Caco-2 (cell line): ENCODE results near the gene CYGB. TPM values are rescaled to one million over a fixed set of nuclear protein-coding genes. Genes with fewer than 3 reads are reported as not detected.
A peak's percentile ranks its signal among the peaks of the same experiment; 100 is the strongest.
"Not testable (repeated sequence)": the region's sequence is repeated elsewhere in the genome, so short reads cannot be mapped to it uniquely, and the experiment has no call there.

Experiments used
- BruUV-seq: library from RNA; stranded (reverse); fragments of 400-500 nt; replicated peaks from 2 replicates; lab custom pipeline; 2021; lab: Mats Ljungman, UMichigan
- CTCF ChIA-PET: fragments of 300-600 bp; sonication (Branson Sonifier 250); formaldehyde crosslinking; loops from one replicate; lab custom pipeline; 2022; ENCODE audit warnings: antibody characterized with exemption; lab: Charles Lee
- POLR2A ChIA-PET: fragments of 300-600 bp; sonication (Branson Sonifier 250); formaldehyde crosslinking; loops from one replicate; lab custom pipeline; 2022; ENCODE audit warnings: antibody characterized with exemption; lab: Charles Lee
- DNase-seq, 2 experiments: peaks; one replicate each; pipeline versions ENCODE4 v3.0.0 to v3.0.0-alpha.2; 2020 to 2022
- H3K27me3 ChIP-seq: replicated peaks from 2 replicates; pipeline ENCODE4 v1.6.0; 2011; ENCODE audit warnings: low read length; ENCODE audit not compliant: control insufficient read depth, insufficient read depth
- H3K36me3 ChIP-seq: 2 replicates; pipeline ENCODE4 v1.5.1; 2011; ENCODE audit warnings: low read length; ENCODE audit not compliant: control insufficient read depth, insufficient read depth
- H3K4me1 ChIP-seq: fragments of 250-450 bp; sonication (Bioruptor Pico); 2 replicates; pipeline ENCODE4 v1.5.1; 2020; ENCODE audit warnings: mild to moderate bottlenecking
- H3K4me3 ChIP-seq: 2 replicates; pipeline ENCODE4 v1.5.1; 2011; ENCODE audit warnings: low read depth, mild to moderate bottlenecking, control low read depth, low read length
- H3K9me3 ChIP-seq: fragments of 250-450 bp; sonication (Bioruptor Pico); 2 replicates; pipeline ENCODE4 v1.5.1; 2020; ENCODE audit warnings: mild to moderate bottlenecking, moderate library complexity
- H3K27ac Mint-ChIP-seq: one replicate; pipeline ENCODE4 v1.8.0; 2022; ENCODE audit warnings: mixed read lengths; ENCODE audit not compliant: unreplicated experiment
- H3K27me3 Mint-ChIP-seq: one replicate; pipeline ENCODE4 v1.8.0; 2022; ENCODE audit warnings: mixed read lengths; ENCODE audit not compliant: insufficient read depth, unreplicated experiment
- H3K36me3 Mint-ChIP-seq: one replicate; pipeline ENCODE4 v1.8.0; 2022; ENCODE audit warnings: mild to moderate bottlenecking, mixed read lengths; ENCODE audit not compliant: insufficient read depth, unreplicated experiment
- H3K4me1 Mint-ChIP-seq: one replicate; pipeline ENCODE4 v1.8.0; 2022; ENCODE audit warnings: low read depth, mixed read lengths; ENCODE audit not compliant: unreplicated experiment
- H3K4me3 Mint-ChIP-seq: one replicate; pipeline ENCODE4 v1.8.0; 2022; ENCODE audit warnings: mild to moderate bottlenecking, moderate library complexity, mixed read lengths; ENCODE audit not compliant: unreplicated experiment
- H3K9me3 Mint-ChIP-seq: one replicate; pipeline ENCODE4 v1.8.0; 2022; ENCODE audit warnings: mixed read lengths; ENCODE audit not compliant: unreplicated experiment
- intact Hi-C: fragments of 100-400 bp; cut with micrococcal nuclease; formaldehyde crosslinking; loops from one replicate; pipeline ENCODE4 v1.10.0; 2022; ENCODE audit not compliant: unreplicated experiment
- total RNA-seq: library from RNA; stranded (reverse); gene quantifications from 2 replicates; pipeline ENCODE4 v1.2.3, GENCODE V29; 2022
- TF ChIP-seq, protein P1 (sequence below), 2 experiments: fragments of 200-600 bp in 1 of 2; IDR thresholded peaks; 1 replicate in 1 of 2; 2 replicates in 1 of 2; pipeline versions ENCODE4 v1.5.1 to v1.8.0; 2011 to 2022; ENCODE audit warnings: antibody characterized with exemption in 1 of 2, control low read depth in 1 of 2, inconsistent platforms in 1 of 2, low read depth in 1 of 2, low read length in 1 of 2, mild to moderate bottlenecking in 1 of 2, moderate library complexity in 1 of 2; ENCODE audit not compliant: insufficient read depth in 1 of 2, severe bottlenecking in 1 of 2, unreplicated experiment in 1 of 2

The CYGB gene
- total RNA-seq, 1 experiment from 2014 or later, result 0.32 TPM

DNA sequence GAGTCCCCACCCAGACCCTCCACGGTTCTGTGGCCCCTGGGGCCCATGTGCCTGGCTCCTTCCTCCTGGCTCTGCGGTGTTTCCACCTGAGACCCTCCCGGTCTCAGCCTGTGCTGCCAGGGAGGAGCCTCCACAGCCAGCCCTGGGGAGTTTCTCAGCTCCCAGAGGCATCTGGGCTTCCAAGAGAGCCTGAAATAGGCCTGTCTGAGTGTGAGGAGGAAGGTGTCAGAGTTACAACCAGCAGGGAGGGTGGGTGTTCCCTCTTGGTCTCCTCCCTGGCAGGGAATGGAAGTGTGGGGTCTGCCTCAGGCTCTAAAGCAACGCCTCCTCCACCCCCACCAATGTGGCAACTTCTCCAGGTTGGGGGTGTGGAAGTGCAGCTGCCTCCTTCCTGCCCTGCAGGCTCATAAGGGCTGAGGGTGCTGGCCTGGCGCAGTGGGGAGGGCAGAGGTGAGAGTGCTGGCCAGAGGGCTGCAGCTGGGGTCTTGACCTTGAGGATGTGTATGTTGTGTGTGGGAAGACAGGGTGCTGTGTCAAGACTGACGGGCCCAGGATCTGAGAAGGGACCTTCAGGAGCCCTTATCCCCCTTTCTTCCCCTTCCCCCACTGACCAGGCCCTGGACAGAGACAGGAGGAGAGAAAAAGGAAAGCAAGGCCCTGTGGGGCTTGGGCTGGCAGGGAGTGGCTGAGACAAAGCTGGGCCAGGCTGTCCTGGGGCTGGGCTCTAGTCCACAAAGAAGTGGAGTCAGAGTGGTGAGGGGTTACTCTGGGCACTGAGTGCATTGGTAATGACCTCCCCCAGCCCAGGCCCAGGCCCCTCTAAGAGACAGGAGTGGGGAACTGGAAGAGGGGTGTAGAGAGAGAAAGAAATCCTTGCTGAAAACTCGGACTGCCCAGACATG, 2.4 kb downstream of the CYGB start:
- BruUV-seq, result no TSS peak
- Histone ChIP-seq H3K36me3 (no peaks in the 10 kb centered on the region), H3K4me1 (peaks cover 10% of the 10 kb centered on the region), H3K9me3 (no peaks in the 10 kb centered on the region), H3K27me3 (no peaks in the 10 kb centered on the region), H3K4me3 (no peak overlapping the region)
- Mint-ChIP-seq H3K4me1 (peaks cover 15% of the 10 kb centered on the region), H3K4me3 (no peak overlapping the region), H3K27ac (no peak overlapping the region), H3K27me3 (no peaks in the 10 kb centered on the region), H3K36me3 (no peaks in the 10 kb centered on the region), H3K9me3 (no peaks in the 10 kb centered on the region)
- ChIA-PET POLR2A (no interaction called here), CTCF (interaction anchor here (0.8 kb wide), 1 partner anchor 12 kb away, joined by 3 read pairs; no protein-coding TSS in a partner anchor)
- DNase-seq, result no peak
- TF ChIP-seq, protein P1, sequence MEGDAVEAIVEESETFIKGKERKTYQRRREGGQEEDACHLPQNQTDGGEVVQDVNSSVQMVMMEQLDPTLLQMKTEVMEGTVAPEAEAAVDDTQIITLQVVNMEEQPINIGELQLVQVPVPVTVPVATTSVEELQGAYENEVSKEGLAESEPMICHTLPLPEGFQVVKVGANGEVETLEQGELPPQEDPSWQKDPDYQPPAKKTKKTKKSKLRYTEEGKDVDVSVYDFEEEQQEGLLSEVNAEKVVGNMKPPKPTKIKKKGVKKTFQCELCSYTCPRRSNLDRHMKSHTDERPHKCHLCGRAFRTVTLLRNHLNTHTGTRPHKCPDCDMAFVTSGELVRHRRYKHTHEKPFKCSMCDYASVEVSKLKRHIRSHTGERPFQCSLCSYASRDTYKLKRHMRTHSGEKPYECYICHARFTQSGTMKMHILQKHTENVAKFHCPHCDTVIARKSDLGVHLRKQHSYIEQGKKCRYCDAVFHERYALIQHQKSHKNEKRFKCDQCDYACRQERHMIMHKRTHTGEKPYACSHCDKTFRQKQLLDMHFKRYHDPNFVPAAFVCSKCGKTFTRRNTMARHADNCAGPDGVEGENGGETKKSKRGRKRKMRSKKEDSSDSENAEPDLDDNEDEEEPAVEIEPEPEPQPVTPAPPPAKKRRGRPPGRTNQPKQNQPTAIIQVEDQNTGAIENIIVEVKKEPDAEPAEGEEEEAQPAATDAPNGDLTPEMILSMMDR (IDR thresholded peaks at IDR 0.05; ENCODE audit: insufficient read depth in 1 of 2, low read depth in 1 of 2, low read length in 1 of 2, severe bottlenecking in 1 of 2, unreplicated experiment in 1 of 2), result no peak
- intact Hi-C loops, result no loop called here

DNA sequence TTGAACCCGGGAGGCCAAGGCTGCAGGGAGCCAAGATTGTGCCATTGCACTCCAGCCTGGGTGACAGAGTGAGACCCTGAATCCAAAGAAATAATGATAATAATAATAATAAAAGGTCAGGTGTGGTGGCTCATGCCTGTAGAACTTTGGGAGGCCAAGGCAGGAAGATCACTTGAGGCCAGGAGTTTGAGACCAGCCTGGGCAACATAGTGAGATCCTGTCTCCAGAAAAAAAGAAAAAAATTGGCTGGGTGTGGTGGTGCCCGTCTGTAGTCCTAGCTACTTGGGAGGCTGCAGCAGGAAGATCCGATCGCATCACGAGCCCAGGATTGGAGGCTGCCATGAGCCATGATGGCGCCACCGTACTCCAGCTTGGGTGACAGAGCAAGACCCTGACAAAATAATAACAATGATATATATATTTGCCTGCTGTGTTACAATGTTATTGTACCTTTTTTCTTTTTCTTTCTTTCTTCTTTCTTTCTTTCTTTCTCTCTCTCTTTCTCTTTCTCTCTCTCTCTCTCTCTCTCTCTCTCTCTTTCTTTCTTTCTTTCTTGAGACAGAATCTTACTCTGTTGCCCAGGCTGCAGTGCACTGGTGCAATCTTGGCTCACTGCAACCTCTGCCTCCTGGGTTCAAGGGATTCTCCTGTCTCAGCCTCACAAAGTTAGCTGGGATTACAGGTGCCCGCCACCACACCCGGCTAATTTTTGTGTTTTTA, 3.7 kb downstream of the CYGB start:
- H3K27ac Mint-ChIP-seq, H3K36me3 ChIP-seq, H3K36me3 Mint-ChIP-seq, H3K4me3 ChIP-seq, CTCF ChIA-PET, BruUV-seq, intact Hi-C loops, H3K27me3 ChIP-seq, H3K27me3 Mint-ChIP-seq, H3K9me3 ChIP-seq, H3K4me3 Mint-ChIP-seq, H3K9me3 Mint-ChIP-seq, DNase-seq: not testable (repeated sequence)
- peaks cover 15% of the 10 kb centered on the region for H3K4me1 Mint-ChIP-seq
- POLR2A ChIA-PET, result interaction anchor here (0.6 kb wide), 1 partner anchor 569 kb away, joined by 5 read pairs; no protein-coding TSS in a partner anchor
- H3K4me1 ChIP-seq, result peaks cover 20% of the 10 kb centered on the region

DNA sequence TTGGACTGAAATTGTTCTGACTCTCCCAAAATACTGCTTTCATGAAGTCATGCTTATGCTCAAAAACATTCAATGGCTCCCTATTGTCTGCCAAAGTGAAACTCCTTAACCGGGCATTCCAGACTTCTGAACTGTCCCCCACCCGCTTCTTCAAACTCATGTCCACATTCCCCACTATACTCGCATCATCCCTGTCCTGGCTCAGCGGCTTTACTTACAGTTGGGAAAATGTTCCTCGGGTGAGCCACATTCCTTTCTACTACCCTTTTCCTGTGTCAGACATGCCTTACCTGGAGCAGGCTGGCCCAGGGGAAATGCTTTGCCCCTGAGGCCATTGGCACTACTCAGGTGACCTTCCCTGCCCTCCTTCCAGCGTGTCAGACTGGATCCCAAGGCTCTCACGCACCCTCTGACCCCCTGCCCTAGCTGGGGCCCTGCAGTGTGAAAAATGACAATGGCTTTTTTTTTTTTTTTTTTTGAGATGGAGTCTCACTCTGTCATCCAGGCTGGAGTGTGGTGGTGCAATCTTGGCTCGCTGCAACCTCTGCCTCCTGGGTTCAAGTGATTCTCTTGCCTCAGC, 5.3 kb downstream of the CYGB start:
- POLR2A ChIA-PET, result interaction anchor here (0.7 kb wide), 1 partner anchor 14 kb away, joined by 4 read pairs; no protein-coding TSS in a partner anchor
- H3K27me3 ChIP-seq, result no peaks in the 10 kb centered on the region
- CTCF ChIA-PET, result no interaction called here
- intact Hi-C loops, result no loop called here
- no peaks in the 10 kb centered on the region for H3K9me3 ChIP-seq
- Mint-ChIP-seq H3K27me3 (no peaks in the 10 kb centered on the region), H3K9me3 (no peaks in the 10 kb centered on the region), H3K36me3 (no peaks in the 10 kb centered on the region), H3K4me1 (peaks cover 15% of the 10 kb centered on the region), H3K4me3 (no peak overlapping the region), H3K27ac (peak overlapping the region; percentile 43)
- H3K4me3 ChIP-seq, result no peak overlapping the region
- no peaks in the 10 kb centered on the region for H3K36me3 ChIP-seq
- DNase-seq, result no peak
- TF ChIP-seq, protein P1 (IDR thresholded peaks at IDR 0.05; ENCODE audit: insufficient read depth in 1 of 2, low read depth in 1 of 2, low read length in 1 of 2, severe bottlenecking in 1 of 2, unreplicated experiment in 1 of 2), result no peak
- no TSS peak for BruUV-seq
- peaks cover 20% of the 10 kb centered on the region for H3K4me1 ChIP-seq
